CD4-positive, alpha-beta T cell (primary cell): ENCODE data around the gene CAMK4. TPM values are rescaled to one million over a fixed set of nuclear protein-coding genes. Genes with fewer than 3 reads are reported as not detected.

Experiments used
- ATAC-seq: fragments of 200-7000 bp; cut with Tn5 transposase; one replicate; pipeline ENCODE4 v1.10.0; 2022; ENCODE audit warnings: mild to moderate bottlenecking; ENCODE audit not compliant: poor library complexity
- CTCF ChIA-PET: fragments of 350-600 bp; sonication (Branson Sonifier 250); formaldehyde crosslinking; loops from one replicate; lab custom pipeline; 2021; ENCODE audit warnings: antibody characterized with exemption, inconsistent platforms; lab: Charles Lee
- POLR2A ChIA-PET: fragments of 350-600 bp; sonication (Branson Sonifier 250); formaldehyde crosslinking; loops from one replicate; lab custom pipeline; 2021; ENCODE audit warnings: antibody characterized with exemption, inconsistent platforms; lab: Charles Lee
- DNase-seq, 14 experiments: peaks; one replicate each; pipeline ENCODE4 v3.0.0-alpha.2; 2013 to 2020; ENCODE audit warnings: mixed read lengths in 2 of 14
- H3K27ac ChIP-seq, 2 donors: one replicate each; pipeline versions ENCODE4 v1.5.1 to v1.7.0; 2013; ENCODE audit warnings: low read length in 2 of 2, low read depth in 1 of 2, mild to moderate bottlenecking in 1 of 2
- H3K27me3 ChIP-seq, 2 experiments: 1 replicate in 1 of 2; 2 replicates in 1 of 2; pipeline versions ENCODE4 v1.6.1 to v1.7.0; 2013; ENCODE audit warnings: low read length in 2 of 2, control low read depth in 1 of 2, mild to moderate bottlenecking in 1 of 2, moderate library complexity in 1 of 2; ENCODE audit not compliant: insufficient read depth in 2 of 2, control insufficient read depth in 1 of 2
- H3K36me3 ChIP-seq: one replicate; pipeline ENCODE4 v1.6.1; 2013; ENCODE audit warnings: low read length, control low read depth; ENCODE audit not compliant: insufficient read depth
- H3K4me1 ChIP-seq: one replicate; pipeline ENCODE4 v1.6.1; 2013; ENCODE audit warnings: low read length, control low read depth; ENCODE audit not compliant: insufficient read depth
- H3K4me3 ChIP-seq: one replicate; pipeline ENCODE4 v1.5.1; 2013; ENCODE audit warnings: mild to moderate bottlenecking, low read length, moderate library complexity
- H3K9me3 ChIP-seq, 2 experiments: 1 replicate in 1 of 2; 2 replicates in 1 of 2; pipeline versions ENCODE4 v1.6.1 to v1.7.0; 2013; ENCODE audit warnings: low read length in 2 of 2, mild to moderate bottlenecking in 2 of 2, control low read depth in 1 of 2, moderate library complexity in 1 of 2; ENCODE audit not compliant: control insufficient read depth in 1 of 2, insufficient read depth in 1 of 2
- H3K27ac Mint-ChIP-seq: one replicate; pipeline ENCODE4 v1.8.0; 2020; ENCODE audit warnings: mixed read lengths
- H3K27me3 Mint-ChIP-seq: one replicate; pipeline ENCODE4 v1.8.0; 2021; ENCODE audit warnings: mixed read lengths
- H3K36me3 Mint-ChIP-seq: one replicate; pipeline ENCODE4 v1.8.0; 2021; ENCODE audit warnings: low read depth, mixed read lengths
- H3K4me1 Mint-ChIP-seq: one replicate; pipeline ENCODE4 v1.8.0; 2021; ENCODE audit warnings: low read depth, mixed read lengths
- H3K4me3 Mint-ChIP-seq: one replicate; pipeline ENCODE4 v1.8.0; 2020; ENCODE audit warnings: mild to moderate bottlenecking, mixed read lengths
- H3K9me3 Mint-ChIP-seq: one replicate; pipeline ENCODE4 v1.8.0; 2020; ENCODE audit warnings: mixed read lengths
- intact Hi-C, 2 experiments: fragments of 100-400 bp; cut with DNase I in 1 of 2; cut with micrococcal nuclease in 1 of 2; formaldehyde crosslinking; loops; one replicate each; pipeline versions ENCODE4 v1.15.1 to v1.9.0; 2023 to 2025; cut with DNase I, micrococcal nuclease
- total RNA-seq, 174 experiments: library from RNA in 2 of 174; stranded (reverse) in 2 of 174; gene quantifications; one replicate each; pipeline ENCODE4 v1.2.3 and lab custom pipeline; 2021 to 2026
- TF ChIP-seq, protein P1 (sequence below): fragments of 200-600 bp; IDR thresholded peaks from one replicate; pipeline ENCODE4 v1.8.0; 2022; ENCODE audit warnings: antibody characterized with exemption, mild to moderate bottlenecking

Gene CAMK4
- total RNA-seq, 2 experiments from 2014 or later, result 202 to 225 TPM

- H3K27ac Mint-ChIP-seq, result no peak overlapping the region
- no peak overlapping the region for H3K4me3 Mint-ChIP-seq
- H3K9me3 ChIP-seq, result no peaks in the 10 kb centered on the region
- ATAC-seq (no peak), DNase-seq (no peak)
- H3K4me1 ChIP-seq, result no peaks in the 10 kb centered on the region
- no peak overlapping the region for H3K27ac ChIP-seq
- intact Hi-C loops, result no loop called here
- peaks cover 0 to 8% of the 10 kb centered on the region in 2 experiments for H3K27me3 ChIP-seq
- no peak overlapping the region for H3K4me3 ChIP-seq
- ChIA-PET CTCF (interaction anchor here (1.0 to 1.4 kb wide), 2 partner anchors 8 to 25 kb away, joined by 3 to 6 read pairs; partner anchors contain the start of gene CAMK4), POLR2A (no interaction called here)
- no peaks in the 10 kb centered on the region for H3K9me3 Mint-ChIP-seq
- no peaks in the 10 kb centered on the region for H3K36me3 Mint-ChIP-seq
- peaks cover under 1% of the 10 kb centered on the region for H3K4me1 Mint-ChIP-seq
- H3K36me3 ChIP-seq, result no peaks in the 10 kb centered on the region
- TF ChIP-seq, protein P1, sequence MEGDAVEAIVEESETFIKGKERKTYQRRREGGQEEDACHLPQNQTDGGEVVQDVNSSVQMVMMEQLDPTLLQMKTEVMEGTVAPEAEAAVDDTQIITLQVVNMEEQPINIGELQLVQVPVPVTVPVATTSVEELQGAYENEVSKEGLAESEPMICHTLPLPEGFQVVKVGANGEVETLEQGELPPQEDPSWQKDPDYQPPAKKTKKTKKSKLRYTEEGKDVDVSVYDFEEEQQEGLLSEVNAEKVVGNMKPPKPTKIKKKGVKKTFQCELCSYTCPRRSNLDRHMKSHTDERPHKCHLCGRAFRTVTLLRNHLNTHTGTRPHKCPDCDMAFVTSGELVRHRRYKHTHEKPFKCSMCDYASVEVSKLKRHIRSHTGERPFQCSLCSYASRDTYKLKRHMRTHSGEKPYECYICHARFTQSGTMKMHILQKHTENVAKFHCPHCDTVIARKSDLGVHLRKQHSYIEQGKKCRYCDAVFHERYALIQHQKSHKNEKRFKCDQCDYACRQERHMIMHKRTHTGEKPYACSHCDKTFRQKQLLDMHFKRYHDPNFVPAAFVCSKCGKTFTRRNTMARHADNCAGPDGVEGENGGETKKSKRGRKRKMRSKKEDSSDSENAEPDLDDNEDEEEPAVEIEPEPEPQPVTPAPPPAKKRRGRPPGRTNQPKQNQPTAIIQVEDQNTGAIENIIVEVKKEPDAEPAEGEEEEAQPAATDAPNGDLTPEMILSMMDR, result no peak
- peaks cover 6% of the 10 kb centered on the region for H3K27me3 Mint-ChIP-seq
These were observed 25.8 kb upstream of the CAMK4 start for GRCh38 chr5:111198281-111198966.

GRCh38 chr5:111200828-111201227 lies 23.4 kb upstream of the CAMK4 start:
- Mint-ChIP-seq H3K27me3 (peaks cover 6% of the 10 kb centered on the region), H3K27ac (no peak overlapping the region), H3K9me3 (no peaks in the 10 kb centered on the region), H3K4me1 (peaks cover 15% of the 10 kb centered on the region), H3K4me3 (no peak overlapping the region), H3K36me3 (no peaks in the 10 kb centered on the region)
- no peak for ATAC-seq
- ChIA-PET CTCF (interaction anchor here (1.2 to 1.4 kb wide), 3 partner anchors 9 to 29 kb away, joined by 3 to 7 read pairs (median 5); no protein-coding TSS in a partner anchor), POLR2A (no interaction called here)
- intact Hi-C loops, result no loop called here
- Histone ChIP-seq H3K4me3 (no peak overlapping the region), H3K36me3 (no peaks in the 10 kb centered on the region), H3K27me3 (peaks cover 0 to 5% of the 10 kb centered on the region in 2 experiments), H3K4me1 (no peaks in the 10 kb centered on the region), H3K27ac (no peak overlapping the region), H3K9me3 (no peaks in the 10 kb centered on the region)
- TF ChIP-seq, protein P1, result no peak
- no peak for DNase-seq

GRCh38 chr5:111201705-111202104 lies 22.5 kb upstream of the CAMK4 start:
- intact Hi-C loops, result no loop called here
- Histone ChIP-seq H3K27ac (no peak overlapping the region), H3K9me3 (no peaks in the 10 kb centered on the region), H3K27me3 (no peaks in the 10 kb centered on the region), H3K36me3 (no peaks in the 10 kb centered on the region), H3K4me3 (no peak overlapping the region), H3K4me1 (no peaks in the 10 kb centered on the region)
- H3K36me3 Mint-ChIP-seq, result no peaks in the 10 kb centered on the region
- DNase-seq (no peak), ATAC-seq (no peak)
- peaks cover 6% of the 10 kb centered on the region for H3K27me3 Mint-ChIP-seq
- H3K27ac Mint-ChIP-seq, result no peak overlapping the region
- H3K4me1 Mint-ChIP-seq, result peaks cover 15% of the 10 kb centered on the region
- CTCF ChIA-PET, result interaction anchor here (0.7 to 1.4 kb wide), 5 partner anchors 10 to 115 kb away, joined by 3 to 7 read pairs (median 4); no protein-coding TSS in a partner anchor
- TF ChIP-seq, protein P1, result no peak
- no peaks in the 10 kb centered on the region for H3K9me3 Mint-ChIP-seq
- H3K4me3 Mint-ChIP-seq, result no peak overlapping the region
- POLR2A ChIA-PET, result no interaction called here
